ENCODE results near the gene ABR.

Gene ABR

DNA sequence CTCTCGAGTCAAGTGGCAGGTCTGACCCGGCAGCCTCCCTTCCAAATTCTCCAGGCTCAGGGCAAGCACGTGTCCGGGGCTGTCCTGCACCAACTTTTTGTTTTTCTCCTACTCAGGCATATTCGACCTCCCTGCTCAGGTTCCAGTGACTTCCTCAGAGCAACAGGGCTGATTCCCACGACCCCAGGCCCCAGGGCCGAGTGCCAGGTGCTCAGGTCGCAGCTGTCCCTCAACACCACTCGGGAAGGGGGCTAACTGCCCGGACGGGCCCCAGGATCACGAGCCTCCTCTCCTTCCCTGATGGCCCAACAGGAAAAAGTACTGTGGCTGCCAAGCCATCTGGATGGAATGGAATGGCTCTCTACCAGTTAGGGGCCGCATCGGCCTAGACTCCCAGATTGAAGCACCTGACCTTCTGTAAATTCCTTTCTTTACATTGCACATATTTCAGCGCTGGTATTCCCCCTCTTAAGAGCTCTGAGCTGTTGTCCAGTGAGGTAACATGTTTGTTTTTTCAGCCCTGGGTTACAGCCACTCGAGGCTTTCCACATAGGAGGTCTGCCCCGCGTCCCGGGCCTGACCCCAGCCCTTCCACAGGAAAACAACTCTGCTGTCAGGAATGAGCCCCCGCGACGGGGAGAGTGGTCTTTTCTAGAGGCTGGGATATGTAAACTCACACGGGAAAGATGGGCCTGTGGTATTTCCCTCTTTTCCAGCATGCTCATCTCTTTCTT, 225.2 kb downstream of the ABR start:
- no peak for DNase-seq

DNA sequence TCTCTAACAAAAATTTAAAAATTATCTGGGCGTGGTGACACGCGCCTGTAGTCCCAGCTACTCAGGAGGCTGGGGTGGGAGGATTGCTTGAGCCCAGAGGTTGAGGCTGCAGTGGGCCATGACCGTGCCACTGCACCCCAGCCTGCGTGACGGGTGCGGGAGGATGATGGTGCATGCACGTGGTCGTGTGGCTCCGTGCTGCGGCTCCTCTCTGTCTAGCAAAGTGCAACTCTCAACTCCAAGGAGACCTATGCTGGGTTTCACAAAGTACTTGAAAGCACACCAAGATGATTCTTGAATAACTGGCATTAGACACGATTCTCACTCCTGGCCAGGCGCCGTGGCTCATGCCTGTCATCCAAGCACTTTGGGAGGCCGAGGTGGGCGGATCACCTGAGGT, 226.0 kb downstream of the ABR start:
- DNase-seq, result no peak
